Adrenal gland (tissue), 5 donors: ENCODE results near the gene TRAPPC1.

ENCODE experiments used
- POLR2A ChIP-seq, 2 donors: fragments of 450-650 bp; IDR thresholded peaks; one replicate each; pipeline ENCODE4 v1.6.1; 2017; ENCODE audit warnings: antibody characterized with exemption in 2 of 2, mild to moderate bottlenecking in 2 of 2, moderate library complexity in 1 of 2
- TF ChIP-seq, protein P1 (sequence below), 6 experiments: fragments of 450-650 bp in 4 of 6; fragments of 200-600 bp in 2 of 6; sonication (generic) in 1 of 6; IDR thresholded peaks; 1 replicate in 5 of 6; 2 replicates in 1 of 6; pipeline versions ENCODE4 v1.5.1 to v1.8.0; 2016 to 2021; ENCODE audit warnings: antibody characterized with exemption in 6 of 6, mild to moderate bottlenecking in 2 of 6, moderate library complexity in 1 of 6
- donor health status: DM: no; HTN: no; CAD: no.

DNA sequence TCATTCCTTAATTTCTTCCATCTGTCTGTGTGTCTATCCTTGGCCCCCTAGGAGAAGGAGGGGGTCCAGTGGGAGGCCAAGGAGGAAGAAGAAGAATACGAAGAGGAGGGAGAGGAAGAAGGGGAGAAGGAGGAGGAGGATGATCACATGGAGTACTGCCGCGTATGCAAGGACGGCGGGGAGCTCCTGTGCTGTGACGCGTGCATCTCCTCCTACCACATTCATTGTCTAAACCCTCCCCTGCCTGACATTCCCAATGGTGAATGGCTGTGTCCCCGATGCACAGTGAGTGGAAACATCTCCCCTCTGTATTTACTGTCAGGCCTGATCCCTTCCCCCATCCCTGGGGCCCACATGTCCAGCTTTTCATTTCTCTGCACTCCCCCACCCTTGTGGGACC, 36.9 kb downstream of the TRAPPC1 start:
- TF ChIP-seq, protein P1, sequence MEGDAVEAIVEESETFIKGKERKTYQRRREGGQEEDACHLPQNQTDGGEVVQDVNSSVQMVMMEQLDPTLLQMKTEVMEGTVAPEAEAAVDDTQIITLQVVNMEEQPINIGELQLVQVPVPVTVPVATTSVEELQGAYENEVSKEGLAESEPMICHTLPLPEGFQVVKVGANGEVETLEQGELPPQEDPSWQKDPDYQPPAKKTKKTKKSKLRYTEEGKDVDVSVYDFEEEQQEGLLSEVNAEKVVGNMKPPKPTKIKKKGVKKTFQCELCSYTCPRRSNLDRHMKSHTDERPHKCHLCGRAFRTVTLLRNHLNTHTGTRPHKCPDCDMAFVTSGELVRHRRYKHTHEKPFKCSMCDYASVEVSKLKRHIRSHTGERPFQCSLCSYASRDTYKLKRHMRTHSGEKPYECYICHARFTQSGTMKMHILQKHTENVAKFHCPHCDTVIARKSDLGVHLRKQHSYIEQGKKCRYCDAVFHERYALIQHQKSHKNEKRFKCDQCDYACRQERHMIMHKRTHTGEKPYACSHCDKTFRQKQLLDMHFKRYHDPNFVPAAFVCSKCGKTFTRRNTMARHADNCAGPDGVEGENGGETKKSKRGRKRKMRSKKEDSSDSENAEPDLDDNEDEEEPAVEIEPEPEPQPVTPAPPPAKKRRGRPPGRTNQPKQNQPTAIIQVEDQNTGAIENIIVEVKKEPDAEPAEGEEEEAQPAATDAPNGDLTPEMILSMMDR (IDR thresholded peaks at IDR 0.05): no peak
- TF ChIP-seq POLR2A (IDR thresholded peaks at IDR 0.05): no peak
